Adipose tissue (tissue), 3 donors: ENCODE results near the gene NBPF20. TPM values are rescaled to one million over a fixed set of nuclear protein-coding genes. Genes with fewer than 3 reads are reported as not detected.
"Not testable (repeated sequence)": the region's sequence is repeated elsewhere in the genome, so short reads cannot be mapped to it uniquely, and the experiment has no call there.

Experiments
- H3K27ac ChIP-seq: one replicate; pipeline ENCODE4 v1.5.1; 2013; ENCODE audit warnings: low read depth, low read length
- WGBS, 3 donors: extraction: QIAGEN DNeasy Blood & Tissue Kit; methylation state at CpG; one replicate each; pipeline ENCODE4 v1.1.7; 2013; 5-methylcytosine and 5-hydroxymethylcytosine counted together
- polyA plus RNA-seq, 3 donors: library from polyadenylated mRNA; stranded (reverse); fragments of 200-250 nt; gene quantifications; one replicate each; pipeline ENCODE4 v1.2.3, GENCODE V29; 2013
- donor health status: healthy with polysubstance abuse.
- donor health status: Bipolar disorder and iron deficiency.
- donor health status: healthy.

The NBPF20 gene
- polyA plus RNA-seq, 3 donors = 0.65 to 1.7 (median 0.86) TPM

DNA sequence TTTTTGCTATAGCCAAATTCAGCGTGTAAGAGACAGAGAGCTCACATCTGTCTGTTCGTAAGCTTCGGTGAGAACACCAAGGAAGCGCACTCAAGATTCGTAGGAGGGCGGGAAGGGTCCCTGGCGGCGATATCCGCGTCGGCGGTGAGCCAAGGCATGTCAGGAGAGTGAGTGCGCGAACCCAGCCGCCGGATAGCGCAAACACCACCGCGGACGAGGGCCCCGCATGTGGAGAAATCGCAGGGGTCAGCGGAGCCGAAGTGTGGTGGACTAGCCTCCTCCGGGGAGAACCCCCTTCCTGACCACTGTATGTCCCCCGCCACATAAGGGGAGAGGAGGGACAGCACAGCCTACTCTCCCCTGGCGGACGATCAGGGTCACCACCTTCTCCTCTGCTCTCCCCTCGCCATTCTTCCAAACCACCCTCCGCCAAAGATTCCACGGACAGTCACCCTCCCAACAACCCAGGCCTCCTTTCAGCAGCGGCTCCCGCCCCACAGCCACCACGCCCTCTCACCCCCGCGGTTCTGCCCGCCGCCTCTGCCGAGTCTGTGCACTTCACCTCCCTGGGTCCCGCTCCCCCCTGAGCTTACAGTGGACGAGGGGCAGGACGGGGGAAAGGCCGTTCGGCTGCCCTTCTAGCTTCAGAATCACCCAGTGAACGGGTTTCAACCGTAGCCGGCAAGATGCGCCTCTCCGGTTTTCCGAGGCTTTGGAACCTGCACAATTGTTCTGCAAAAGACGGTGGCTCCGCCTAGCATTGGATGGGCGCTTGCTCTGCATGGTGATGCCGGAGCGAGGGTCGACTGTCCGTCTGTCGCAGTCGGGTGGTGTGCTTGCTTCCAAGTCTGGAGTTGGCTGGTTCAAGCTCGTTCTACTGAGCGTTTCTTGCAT is 6.2 kb upstream of the NBPF20 start:
- H3K27ac ChIP-seq = not testable (repeated sequence)
- 1 to 2% (median 1%) methylated on average over 26 to 56 of the region's 61 CpGs for WGBS, 3 donors

DNA sequence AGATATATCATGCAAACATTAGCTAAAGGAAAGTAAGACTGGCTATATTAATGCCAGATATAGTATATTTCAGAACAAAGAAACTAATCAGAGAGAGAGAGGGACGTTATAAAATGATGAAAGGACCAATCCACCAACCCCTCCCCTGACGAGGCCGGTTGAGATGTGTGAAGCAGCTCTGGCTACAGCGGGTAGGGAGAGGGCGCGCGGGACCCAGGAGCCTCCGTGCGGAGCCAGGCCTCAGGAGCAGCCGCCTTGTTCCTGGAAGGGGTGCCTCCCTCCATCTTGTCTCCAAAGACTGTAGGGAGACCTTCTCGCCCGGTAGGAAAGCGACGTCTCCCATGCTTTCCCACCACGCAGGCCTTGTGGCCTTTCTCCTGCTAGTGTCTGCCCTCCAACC is 5.4 kb upstream of the NBPF20 start:
- not testable (repeated sequence) for H3K27ac ChIP-seq
- WGBS, 3 donors = 11 to 18% (median 15%) methylated on average over 6 to 9 of the region's 15 CpGs

DNA sequence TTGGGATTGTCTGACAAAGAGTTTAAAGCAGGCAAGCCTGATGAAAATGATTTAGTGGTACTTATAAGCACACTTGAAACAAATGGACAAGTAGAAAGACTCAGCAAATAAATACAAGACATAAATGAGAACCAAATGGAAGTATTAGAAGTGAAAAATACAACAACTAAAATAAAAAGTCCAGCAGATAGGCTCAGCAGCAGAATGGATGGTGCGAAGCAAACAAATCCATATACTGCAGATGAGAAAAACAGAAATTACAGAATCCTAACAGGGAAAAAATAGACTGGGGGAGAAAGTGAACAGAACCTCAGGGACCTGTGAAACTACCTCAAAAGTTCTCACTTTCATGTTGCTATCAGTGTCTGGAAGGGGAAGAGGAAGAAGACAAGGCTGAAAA is 3.9 kb upstream of the NBPF20 start:
- H3K27ac ChIP-seq = not testable (repeated sequence)
- 89 to 96% (median 91%) methylated on average over 1 of the region's 1 CpG for WGBS, 3 donors

DNA sequence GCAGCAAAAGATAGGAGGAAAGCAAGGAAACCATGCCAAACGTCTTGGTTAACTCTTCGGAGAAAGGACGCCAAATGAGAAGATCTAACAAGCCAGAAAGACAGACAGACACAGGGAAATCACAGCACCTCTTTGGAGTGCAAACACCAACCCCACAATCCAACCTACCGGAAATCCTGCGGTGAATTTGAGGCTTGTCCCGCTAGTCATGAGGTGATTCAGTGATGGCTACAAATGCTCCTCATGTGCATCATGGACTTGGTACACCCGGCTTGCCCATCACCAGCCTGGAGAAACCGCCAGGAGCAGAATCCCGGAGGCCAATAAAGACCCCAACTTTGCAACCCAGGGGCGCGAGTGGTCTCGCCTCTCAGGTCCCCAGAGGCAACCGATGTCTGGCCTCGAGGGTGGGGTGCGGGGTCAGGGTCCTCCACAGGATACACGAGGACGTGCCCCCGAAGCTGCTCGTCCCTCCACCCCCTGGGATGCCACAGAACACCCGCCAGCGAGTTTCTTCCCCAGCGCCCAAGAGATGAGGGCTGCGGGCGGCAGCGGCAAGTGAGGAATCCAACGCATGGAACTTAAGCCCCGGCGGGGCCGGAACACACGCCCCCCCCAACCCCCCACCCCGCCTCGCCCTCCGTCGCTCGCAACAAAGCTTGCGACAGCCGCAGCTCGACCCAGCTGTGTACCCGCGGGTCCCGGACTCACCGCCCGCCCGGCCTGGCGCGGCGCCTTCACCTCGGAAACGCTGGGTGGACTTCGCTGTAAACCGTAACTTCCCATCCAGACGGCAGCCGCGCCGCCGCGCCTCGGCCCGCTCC is 579 bp downstream of the NBPF20 start:
- 2 to 3% (median 2%) methylated on average over 24 to 37 of the region's 59 CpGs for WGBS, 3 donors

DNA sequence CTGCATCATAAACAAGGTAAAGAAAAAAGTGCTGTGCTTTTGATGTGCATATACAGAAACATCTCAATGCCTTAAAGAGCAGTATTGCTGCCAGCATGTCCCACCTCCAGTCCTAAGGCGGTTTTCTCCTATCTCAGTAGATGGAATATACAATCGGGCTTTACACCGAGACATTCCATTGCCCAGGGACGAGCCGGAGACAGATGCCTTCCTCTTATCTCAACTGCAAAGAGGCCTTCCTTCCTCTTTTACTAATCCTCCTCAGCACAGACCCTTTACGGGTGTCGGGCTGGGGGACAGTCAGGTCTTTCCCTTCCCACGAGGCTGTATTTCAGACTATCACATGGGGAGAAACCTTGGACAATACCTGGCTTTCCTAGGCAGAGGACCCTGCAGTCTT is 10.3 kb downstream of the NBPF20 start:
- H3K27ac ChIP-seq = not testable (repeated sequence)
- 44 to 88% (median 48%) methylated on average over 3 to 5 of the region's 8 CpGs for WGBS, 3 donors

More for the DNA sequence above, 579 bp downstream of the NBPF20 start:
- not testable (repeated sequence) for H3K27ac ChIP-seq

DNA sequence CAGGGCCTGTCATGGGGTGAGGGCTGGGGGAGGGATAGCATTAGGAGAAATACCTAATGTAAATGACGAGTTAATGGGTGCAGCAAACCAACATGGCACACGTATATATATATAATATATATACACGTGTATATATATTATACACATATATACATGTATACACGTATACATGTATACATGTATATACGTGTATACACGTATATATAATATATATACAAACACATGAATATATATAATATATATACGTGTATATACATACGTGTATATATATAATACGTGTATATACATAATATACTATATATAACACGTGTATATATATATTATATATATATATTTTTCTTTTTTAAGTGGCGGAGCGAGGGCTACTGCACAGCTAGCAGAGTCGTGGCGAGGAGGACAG is 18.1 kb downstream of the NBPF20 start:
- WGBS, 3 donors = 90 to 95% (median 94%) methylated on average over 13 to 14 of the region's 14 CpGs
- H3K27ac ChIP-seq = not testable (repeated sequence)

DNA sequence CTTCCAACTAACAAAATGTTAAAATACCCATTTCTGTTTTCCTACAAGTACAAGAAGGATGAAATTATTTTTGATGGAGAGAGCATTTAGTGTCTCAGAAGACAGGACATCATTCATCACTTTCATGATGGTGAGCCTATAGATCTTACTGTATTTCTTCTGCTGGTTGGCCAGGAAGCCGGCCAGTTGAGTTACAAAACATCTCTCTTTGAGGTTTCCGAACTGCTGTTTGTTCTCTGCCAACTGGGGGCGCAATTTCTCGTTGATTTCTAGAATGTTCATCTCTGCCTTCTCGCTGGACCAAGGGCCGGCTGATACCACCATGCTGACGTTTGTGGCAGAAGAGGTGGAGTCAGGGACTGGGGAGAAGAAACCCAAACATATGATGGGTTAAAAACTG is 20.5 kb downstream of the NBPF20 start:
- H3K27ac ChIP-seq = not testable (repeated sequence)
- WGBS, 3 donors = 34 to 43% (median 34%) methylated on average over 4 of the region's 7 CpGs

DNA sequence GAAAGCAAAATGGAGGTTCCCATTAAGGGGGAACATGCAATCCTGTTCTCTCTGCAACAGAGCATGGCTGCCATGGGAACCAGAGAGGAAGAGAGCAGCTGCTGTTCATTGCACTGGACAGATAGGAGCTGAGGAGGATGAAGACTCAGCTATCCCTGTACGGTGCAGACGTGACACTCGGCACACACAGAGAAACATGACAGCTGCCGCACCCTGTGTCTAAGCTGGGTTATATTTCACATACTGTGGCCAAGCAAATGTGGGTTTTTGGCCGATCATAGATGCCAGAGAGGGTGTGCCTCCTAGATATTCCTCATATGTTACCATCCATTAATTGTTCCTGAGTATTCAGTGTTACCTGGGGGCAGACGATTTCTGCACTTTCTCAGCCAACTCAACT is 24.7 kb downstream of the NBPF20 start:
- whole genome bisulfite sequencing, 3 donors = 89 to 99% (median 91%) methylated on average over 6 of the region's 6 CpGs
- H3K27ac ChIP-seq = not testable (repeated sequence)

Other genes starting within 250 kb of the NBPF20 start
- gene PPIAL4D, start 183.4 kb downstream of the NBPF20 start, polyA plus RNA-seq = not detected
- 1 to 10 TPM; 4.0 to 9.5 (median 8.7) TPM for gene GPR89A, start 182.4 kb upstream of the NBPF20 start, polyA plus RNA-seq